ENCODE data around the gene DGKA.

GRCh38 chr12:55906056-55906455 lies 24.9 kb upstream of the DGKA start:
- no peak for TF ChIP-seq POLR2A (IDR thresholded peaks at IDR 0.05)
- no peak for TF ChIP-seq CTCF (IDR thresholded peaks at IDR 0.05 in 4 of 5, conservative IDR thresholded peaks at IDR 0.05 in 1 of 5)
